Keratinocyte (primary cell): ENCODE results near the gene PRRT1B. TPM values are rescaled to one million over a fixed set of nuclear protein-coding genes. Genes with fewer than 3 reads are reported as not detected.

Experiments used
- DNase-seq: peaks from one replicate; pipeline ENCODE4 v3.0.0-alpha.2; 2011; ENCODE audit warnings: low read depth, missing footprints, low spot score
- FAIRE-seq: peaks from 2 replicates; lab custom pipeline; 2011; peaks lifted over from hg19 to GRCh38; lab: Jason Lieb, UNC
- H2AFZ ChIP-seq: 2 replicates; pipeline ENCODE4 v1.6.0; 2012; ENCODE audit warnings: low read length, control low read depth, inconsistent platforms; ENCODE audit not compliant: control insufficient read depth
- H3K27ac ChIP-seq: 2 replicates; pipeline ENCODE4 v1.5.1; 2011; ENCODE audit warnings: low read length; ENCODE audit not compliant: control insufficient read depth, insufficient read depth
- H3K27me3 ChIP-seq: 3 replicates; pipeline ENCODE4 v1.6.0; 2011; ENCODE audit warnings: low read length; ENCODE audit not compliant: control insufficient read depth, insufficient read depth; ENCODE audit errors: extremely low read depth
- H3K36me3 ChIP-seq, 2 experiments: 2 replicates in 1 of 2; 3 replicates in 1 of 2; pipeline ENCODE4 v1.5.1; 2011; ENCODE audit warnings: low read length in 2 of 2, mild to moderate bottlenecking in 1 of 2; ENCODE audit not compliant: control insufficient read depth in 2 of 2, insufficient read depth in 2 of 2; ENCODE audit errors: extremely low read depth in 1 of 2
- H3K4me1 ChIP-seq: 3 replicates; pipeline ENCODE4 v1.5.1; 2011; ENCODE audit warnings: low read length; ENCODE audit not compliant: control insufficient read depth, insufficient read depth; ENCODE audit errors: extremely low read depth
- H3K4me2 ChIP-seq: 3 replicates; pipeline ENCODE4 v1.6.0; 2011; ENCODE audit warnings: low read depth, low read length; ENCODE audit not compliant: control insufficient read depth, insufficient read depth; ENCODE audit errors: extremely low read depth
- H3K4me3 ChIP-seq, 3 experiments: fragments of 200-600 bp in 1 of 3; sonication (generic) in 1 of 3; 2 replicates in 2 of 3; 3 replicates in 1 of 3; pipeline ENCODE4 v1.5.1; 2011 to 2016; ENCODE audit warnings: low read length in 3 of 3, mild to moderate bottlenecking in 3 of 3, control low read depth in 2 of 3, inconsistent platforms in 1 of 3, low read depth in 1 of 3, mixed read lengths in 1 of 3, mixed run types in 1 of 3, moderate library complexity in 1 of 3; ENCODE audit not compliant: control insufficient read depth in 2 of 3, insufficient read depth in 2 of 3; ENCODE audit errors: extremely low read depth in 1 of 3
- H3K79me2 ChIP-seq: 2 replicates; pipeline ENCODE4 v1.6.0; 2012; ENCODE audit warnings: low read length; ENCODE audit not compliant: control insufficient read depth, insufficient read depth
- H3K9ac ChIP-seq: 3 replicates; pipeline ENCODE4 v1.6.0; 2011; ENCODE audit warnings: low read length; ENCODE audit not compliant: control insufficient read depth, insufficient read depth; ENCODE audit errors: extremely low read depth
- H3K9me1 ChIP-seq: 3 replicates; pipeline ENCODE4 v1.6.0; 2011; ENCODE audit warnings: low read length; ENCODE audit not compliant: control insufficient read depth, insufficient read depth; ENCODE audit errors: extremely low read depth
- H3K9me3 ChIP-seq: 2 replicates; pipeline ENCODE4 v1.5.1; 2012; ENCODE audit warnings: low read depth, low read length; ENCODE audit not compliant: control insufficient read depth
- H4K20me1 ChIP-seq: 3 replicates; pipeline ENCODE4 v1.6.0; 2011; ENCODE audit warnings: low read length; ENCODE audit not compliant: control insufficient read depth, insufficient read depth; ENCODE audit errors: extremely low read depth
- CTCF ChIP-seq, 3 experiments: IDR thresholded peaks in 1 of 3; conservative IDR thresholded peaks in 1 of 3; optimal IDR thresholded peaks in 1 of 3; 2 replicates in 2 of 3; 3 replicates in 1 of 3; pipeline versions ENCODE3 to v1.5.1; 2011; ENCODE audit warnings: low read length in 3 of 3, mild to moderate bottlenecking in 3 of 3, moderate library complexity in 2 of 3, control low read depth in 1 of 3, inconsistent platforms in 1 of 3; ENCODE audit not compliant: insufficient read depth in 2 of 3; ENCODE audit errors: extremely low read depth in 1 of 3
- EZH2 ChIP-seq: IDR thresholded peaks from one replicate; pipeline ENCODE4 v1.6.1; 2012; ENCODE audit warnings: inconsistent platforms, mild to moderate bottlenecking, low read length, moderate library complexity
- dilution Hi-C: fragments of 300-500 bp; cut with MboI; formaldehyde crosslinking; loops from one replicate; pipeline ENCODE4 v1.7.0; 2020; ENCODE audit warnings: low sequenced_read_pairs; ENCODE audit not compliant: extremely low pct_ligation_motif_present
- polyA plus RNA-seq, 5 experiments: library from polyadenylated mRNA; depleted of rRNA in 3 of 5; stranded (reverse) in 3 of 5; stranded (forward) in 1 of 5; unstranded in 1 of 5; fragments of >200 nt; gene quantifications; 1 replicate in 1 of 5; 2 replicates in 3 of 5; 3 replicates in 1 of 5; pipeline versions ENCODE4 v1.2.1 to v1.2.3, GENCODE V29; 2011 to 2012; ENCODE audit warnings: missing spikeins in 2 of 5, low read depth in 1 of 5, low replicate concordance in 1 of 5

PRRT1B gene
- polyA plus RNA-seq, 1 donor (not counting 4 experiments of a cell fraction or from before 2014, with no cell fraction given) = not detected

- Histone ChIP-seq H3K9me3 (no peaks in the 10 kb centered on the region), H3K79me2 (peaks cover 8% of the 10 kb centered on the region), H3K36me3 (peaks cover 6 to 10% of the 10 kb centered on the region in 2 experiments), H3K27me3 (no peaks in the 10 kb centered on the region), H3K4me2 (peak within 1 kb of the TSS; percentile 95), H3K27ac (peak within 1 kb of the TSS; percentile 40), H3K9me1 (no peaks in the 10 kb centered on the region), H2AFZ (peak within 1 kb of the TSS; percentile 90), H3K4me3 (peak within 1 kb of the TSS; percentile 79 to 86 (median 84)), H3K4me1 (peaks cover 11% of the 10 kb centered on the region), H4K20me1 (no peaks in the 10 kb centered on the region), H3K9ac (peak within 1 kb of the TSS; percentile 77)
- dilution Hi-C loops = no loop called here
- DNase-seq (peak; percentile 40), FAIRE-seq (no peak)
- no peak for TF ChIP-seq EZH2
- TF ChIP-seq CTCF (optimal IDR thresholded peaks at IDR 0.05 in 1 of 3, IDR thresholded peaks at IDR 0.05 in 1 of 3, conservative IDR thresholded peaks at IDR 0.05 in 1 of 3; ENCODE audit: extremely low read depth in 1 of 3, insufficient read depth in 2 of 3, low read length in 3 of 3) = no peak
Observed at GRCh38 chr9:131530920-131531832, 14.1 kb upstream of the PRRT1B start, which contains the start of gene UCK1. Gene UCK1, minus strand, starts transcription at chr9:131531263. Its CDS starts 89 bp downstream, at chr9:131531174.

- no peak overlapping the region for H3K27ac ChIP-seq
- no peak for FAIRE-seq
- H3K9ac ChIP-seq = no peak overlapping the region
- H4K20me1 ChIP-seq = no peaks in the 10 kb centered on the region
- TF ChIP-seq EZH2 (no peak), CTCF (optimal IDR thresholded peaks at IDR 0.05 in 1 of 3, IDR thresholded peaks at IDR 0.05 in 1 of 3, conservative IDR thresholded peaks at IDR 0.05 in 1 of 3; ENCODE audit: extremely low read depth in 1 of 3, insufficient read depth in 2 of 3, low read length in 3 of 3) (no peak)
- H3K4me1 ChIP-seq = peaks cover 11% of the 10 kb centered on the region
- DNase-seq = no peak
- peaks cover 8% of the 10 kb centered on the region for H3K79me2 ChIP-seq
- no peak overlapping the region for H3K4me2 ChIP-seq
- H2AFZ ChIP-seq = no peak overlapping the region
- H3K27me3 ChIP-seq = no peaks in the 10 kb centered on the region
- H3K36me3 ChIP-seq = peaks cover 0 to 3% of the 10 kb centered on the region in 2 experiments
- H3K4me3 ChIP-seq = no peak overlapping the region
- no peaks in the 10 kb centered on the region for H3K9me3 ChIP-seq
- no peaks in the 10 kb centered on the region for H3K9me1 ChIP-seq
- dilution Hi-C loops = no loop called here
Observed at GRCh38 chr9:131534721-131535237, 10.5 kb upstream of the PRRT1B start.
